Forelimb muscle (tissue), 1 donor: ENCODE results near the gene CHCHD4. TPM values are rescaled to one million over a fixed set of nuclear protein-coding genes. Genes with fewer than 3 reads are reported as not detected.
"Not testable (repeated sequence)": the region's sequence is repeated elsewhere in the genome, so short reads cannot be mapped to it uniquely, and the experiment has no call there.

ENCODE experiments used
- DNase-seq: peaks from one replicate; pipeline ENCODE4 v3.0.0-alpha.2; 2013; ENCODE audit warnings: low read depth
- polyA plus RNA-seq: library from polyadenylated mRNA; unstranded; fragments of 120-200 nt; gene quantifications from one replicate; pipeline ENCODE4 v1.2.1, GENCODE V29; 2013; ENCODE audit not compliant: insufficient read length

CHCHD4 gene
- polyA plus RNA-seq, 1 donor = 14.5 TPM

GRCh38 chr3:14120111-14120920 lies 4.4 kb downstream of the CHCHD4 start:
- no peak for DNase-seq

GRCh38 chr3:14119651-14120050 lies 5.0 kb downstream of the CHCHD4 start:
- DNase-seq = no peak

DNA sequence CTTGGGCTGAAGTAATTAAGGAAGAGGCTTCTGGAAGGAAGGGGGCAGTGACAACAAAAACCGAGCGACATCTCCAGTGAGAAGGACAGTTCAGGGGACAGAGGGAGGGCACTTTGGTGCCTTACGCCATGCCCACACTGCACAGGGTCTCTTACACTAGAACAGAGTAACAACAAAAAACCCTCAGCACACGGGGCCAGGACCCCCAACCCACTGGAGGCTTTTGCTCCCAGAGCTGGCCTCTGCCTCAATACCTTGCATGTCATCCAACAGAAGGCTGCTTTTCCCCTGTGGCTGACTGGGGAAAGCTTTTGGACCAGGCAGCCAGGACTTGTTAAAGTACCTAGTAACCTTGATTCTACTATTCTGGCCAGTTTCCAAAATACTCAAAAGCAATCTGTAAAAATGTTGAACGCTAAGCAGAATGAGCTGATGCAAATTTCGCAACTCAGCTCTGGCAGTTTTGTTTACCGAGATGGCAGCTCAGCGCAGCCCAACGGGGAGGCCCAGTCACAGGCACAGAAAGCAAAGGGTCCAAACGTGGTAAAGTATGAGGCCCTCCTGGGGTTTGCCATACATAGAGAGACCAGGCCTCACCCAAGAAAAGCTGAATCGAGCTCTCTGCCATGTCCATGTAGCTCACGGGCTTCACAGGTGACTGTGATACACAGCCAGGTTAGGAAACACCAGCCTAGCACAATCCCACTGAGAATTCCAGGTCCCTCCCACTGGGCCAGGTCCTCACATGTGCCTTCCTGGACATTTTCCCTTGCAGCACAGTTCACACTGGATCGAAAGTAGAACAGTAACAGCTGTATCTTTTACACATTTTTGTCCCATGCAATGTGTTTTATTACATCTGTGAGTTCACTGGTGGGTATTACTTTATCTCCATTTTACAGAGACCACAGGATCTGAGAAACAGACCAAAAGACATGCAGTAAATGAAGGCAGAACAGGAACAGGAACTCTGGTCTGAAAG lies 6.0 kb downstream of the CHCHD4 start:
- no peak for DNase-seq

- DNase-seq = no peak
Observed at GRCh38 chr3:14117468-14118399, 6.9 kb downstream of the CHCHD4 start.

GRCh38 chr3:14113965-14114635 lies 10.6 kb downstream of the CHCHD4 start:
- no peak for DNase-seq

DNA sequence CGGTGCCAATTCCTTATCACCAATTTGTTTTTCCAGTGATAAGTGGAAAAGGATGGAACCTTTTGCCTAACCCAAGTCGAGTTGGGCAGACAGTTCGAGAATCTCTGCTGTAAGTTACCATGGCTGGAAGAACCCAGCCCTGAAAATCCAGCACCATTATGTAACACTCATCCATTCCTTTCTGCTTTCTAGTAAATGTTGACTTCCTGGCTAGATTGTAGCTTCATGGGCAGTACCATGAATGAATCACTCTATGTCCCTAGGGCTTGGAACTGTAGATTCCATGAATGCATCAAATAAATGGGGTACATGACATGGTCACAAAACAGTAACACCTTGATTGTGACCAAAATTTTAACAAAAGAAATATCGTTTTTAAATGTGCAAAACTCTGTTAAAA lies 14.0 kb downstream of the CHCHD4 start:
- DNase-seq = no peak

- not testable (repeated sequence) for DNase-seq
Observed at GRCh38 chr3:14109821-14110220, 14.8 kb downstream of the CHCHD4 start.

- no peak for DNase-seq
Observed at GRCh38 chr3:14097616-14098391, 26.9 kb downstream of the CHCHD4 start.

- DNase-seq = no peak
Observed at GRCh38 chr3:14096742-14097141, 27.9 kb downstream of the CHCHD4 start.

DNA sequence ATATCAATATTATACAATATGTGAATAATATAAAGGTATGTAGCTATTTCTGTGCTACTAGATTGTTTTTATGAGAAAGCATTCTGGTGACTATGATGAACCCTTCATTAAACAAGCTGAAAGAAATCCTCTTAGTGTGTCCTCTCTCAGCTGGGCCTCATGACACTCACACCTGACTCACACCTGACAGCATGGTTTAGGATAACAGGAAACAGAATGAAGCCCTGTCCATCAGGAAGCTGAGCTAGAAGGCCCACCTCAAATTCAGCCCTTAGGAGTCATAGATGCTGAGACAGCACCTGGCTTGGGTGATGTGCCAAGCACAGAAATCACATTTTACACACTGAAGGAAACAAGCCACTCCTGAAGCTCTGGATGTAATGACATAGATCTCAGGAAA lies 30.8 kb downstream of the CHCHD4 start:
- DNase-seq = no peak

- DNase-seq = no peak
Observed at GRCh38 chr3:14092464-14092863, 32.2 kb downstream of the CHCHD4 start.

GRCh38 chr3:14091959-14092358 lies 32.7 kb downstream of the CHCHD4 start:
- DNase-seq = not testable (repeated sequence)

DNA sequence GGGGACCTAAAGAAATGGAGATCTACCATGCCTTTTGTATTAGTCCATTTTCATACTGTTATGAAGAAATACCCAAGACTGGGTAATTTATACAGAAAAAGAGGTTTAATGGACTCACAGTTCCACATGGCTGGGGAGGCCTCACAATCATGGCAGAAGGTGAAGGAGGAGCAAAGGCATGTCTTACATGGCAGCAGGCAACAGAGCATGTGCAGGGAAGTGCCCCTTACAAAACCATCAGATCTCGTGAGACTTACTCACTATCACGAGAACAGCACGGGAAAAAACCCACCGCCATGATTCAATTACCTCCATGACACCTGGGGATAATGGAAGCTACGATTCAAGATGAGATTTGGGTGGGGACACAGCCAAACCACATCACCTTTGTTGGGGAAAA lies 37.2 kb downstream of the CHCHD4 start:
- not testable (repeated sequence) for DNase-seq

DNA sequence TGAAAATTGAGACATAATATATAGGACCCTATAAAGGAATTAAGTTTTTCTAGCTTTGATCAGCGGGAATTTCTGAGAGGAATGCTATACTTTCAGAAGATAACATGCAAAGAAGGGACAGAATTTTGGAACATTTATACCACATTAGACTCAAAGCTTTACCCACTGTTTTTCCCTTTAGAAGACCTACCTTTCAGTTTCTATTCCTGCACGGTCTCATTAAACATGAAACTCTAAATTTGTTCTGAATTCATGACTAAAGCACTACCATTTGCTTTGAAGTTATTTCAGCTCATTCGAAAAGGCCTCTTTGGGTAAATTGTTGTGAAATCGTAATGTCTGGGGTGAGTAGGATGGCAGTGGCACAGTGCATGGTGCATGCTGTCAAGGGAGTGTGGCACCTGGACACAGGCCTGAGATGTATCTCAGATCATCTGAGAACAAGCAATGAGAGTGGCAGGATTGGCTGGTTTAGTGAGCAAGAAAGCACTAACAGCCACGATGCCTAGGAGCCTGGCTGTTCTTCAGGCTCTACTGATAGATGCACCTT lies 42.5 kb downstream of the CHCHD4 start:
- DNase-seq = no peak

DNA sequence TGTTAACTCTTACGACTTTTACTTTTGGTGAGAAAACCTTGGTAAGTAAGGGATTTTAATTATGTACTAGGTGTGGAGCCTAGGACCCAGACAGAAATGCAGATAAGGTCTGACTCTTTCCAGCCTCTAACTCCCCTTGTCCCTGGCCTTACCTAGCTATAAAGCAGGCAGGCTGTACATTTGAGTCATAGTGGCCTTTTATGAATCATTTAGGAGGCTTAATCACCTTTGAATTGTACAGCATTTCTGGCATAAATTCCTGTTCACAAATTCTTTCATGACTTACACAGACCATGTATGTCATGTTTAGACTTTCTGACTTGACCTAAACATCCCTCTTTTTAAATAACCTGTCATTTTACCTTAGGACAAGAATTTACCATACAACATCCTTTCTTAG lies 47.4 kb downstream of the CHCHD4 start:
- no peak for DNase-seq

DNA sequence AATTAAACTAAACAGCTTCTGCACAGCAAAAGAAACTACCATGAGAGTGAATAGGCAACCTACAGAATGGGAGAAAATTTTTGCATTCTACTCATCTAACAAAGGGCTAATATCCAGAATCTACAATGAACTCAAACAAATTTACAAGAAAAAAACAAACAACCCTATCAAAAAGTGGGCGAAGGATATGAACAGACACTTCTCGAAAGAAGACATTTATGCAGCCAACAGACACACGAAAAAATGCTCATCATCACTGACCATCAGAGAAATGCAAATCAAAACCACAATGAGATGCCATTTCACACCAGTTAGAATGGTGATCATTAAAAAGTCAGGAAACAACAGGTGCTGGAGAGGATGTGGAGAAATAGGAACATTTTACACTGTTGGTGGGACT lies 49.4 kb downstream of the CHCHD4 start:
- not testable (repeated sequence) for DNase-seq

DNA sequence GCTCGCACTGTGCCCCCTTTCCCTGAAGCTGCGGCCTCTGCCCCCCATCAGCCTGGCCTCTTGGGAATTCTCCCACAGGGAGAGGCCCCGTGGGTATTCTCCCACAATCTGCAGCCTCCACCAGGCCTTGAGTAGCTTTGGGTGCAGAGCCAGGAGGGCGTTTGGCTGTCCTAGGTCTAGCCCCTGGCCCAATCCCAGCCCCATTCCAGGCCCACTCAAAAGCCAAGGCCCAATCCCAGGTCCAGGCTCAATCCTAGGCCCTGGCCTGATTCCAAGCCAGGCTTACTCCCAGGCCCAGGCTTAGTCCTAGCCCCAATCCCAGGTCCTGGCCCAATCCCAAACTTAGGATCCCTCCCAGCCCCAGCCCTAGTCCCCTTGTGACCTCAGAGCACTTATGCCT lies 59.8 kb downstream of the CHCHD4 start:
- no peak for DNase-seq

DNA sequence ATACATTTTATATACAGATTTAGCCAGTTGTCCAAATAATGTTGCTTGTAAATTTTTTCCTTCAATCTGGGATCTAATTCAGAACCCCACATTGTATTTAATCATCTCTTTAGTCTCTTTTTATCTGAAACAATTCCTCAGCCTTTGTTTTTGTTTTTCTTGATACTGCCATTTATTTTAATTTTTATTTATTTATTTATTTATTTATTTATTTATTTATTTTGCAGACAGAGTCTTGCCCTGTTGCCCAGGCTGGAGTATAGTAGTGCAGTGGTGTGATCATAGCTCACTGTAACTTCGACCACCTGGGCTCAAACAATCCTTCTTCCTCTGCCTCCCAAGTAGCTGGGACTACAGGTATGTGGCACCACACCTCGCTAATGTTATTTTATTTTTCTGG lies 61.5 kb downstream of the CHCHD4 start:
- no peak for DNase-seq
